NT2/D1 (cell line): Measurements from ENCODE around the gene GUCY1A2.

Source experiments
- SUZ12 ChIP-seq: IDR thresholded peaks from 2 replicates; pipeline ENCODE4 v1.6.1; 2011; ENCODE audit not compliant: insufficient read length, insufficient read depth; ENCODE audit errors: extremely low read depth
- YY1 ChIP-seq: IDR thresholded peaks from 2 replicates; pipeline ENCODE4 v1.6.1; 2011; ENCODE audit not compliant: insufficient read length, insufficient read depth
- ZNF274 ChIP-seq: IDR thresholded peaks from 2 replicates; pipeline ENCODE4 v1.6.1; 2011; ENCODE audit warnings: mild to moderate bottlenecking, low read depth, low read length

DNA sequence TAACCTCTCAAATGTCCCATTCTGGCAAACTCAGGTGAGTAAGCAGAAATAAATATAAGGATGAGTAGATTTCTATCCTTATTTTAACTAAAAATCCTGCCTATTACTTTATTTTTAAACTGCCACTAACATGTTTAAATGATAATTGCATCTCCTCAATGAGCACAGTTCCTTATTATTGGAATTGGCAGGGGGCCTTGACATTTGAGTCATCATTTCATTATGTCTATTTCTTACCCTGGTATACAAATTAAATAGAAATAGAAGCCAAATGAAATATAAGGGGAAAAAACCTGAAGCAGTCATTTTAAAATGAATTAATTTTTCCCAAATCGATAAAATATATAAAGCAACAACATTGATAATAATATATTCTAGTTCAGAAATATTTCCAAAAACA, 81.2 kb downstream of the GUCY1A2 start:
- TF ChIP-seq YY1 (no peak), ZNF274 (no peak), SUZ12 (no peak)
